Measurements from ENCODE around the gene PRKACG.

PRKACG gene

GRCh38 chr9:69023650-69024049 is 9.7 kb upstream of the PRKACG start:
- TF ChIP-seq POLR2AphosphoS5 (IDR thresholded peaks at IDR 0.05; ENCODE audit: low read depth, low read length) = no peak
- TF ChIP-seq FOXP2 (optimal IDR thresholded peaks at IDR 0.05; ENCODE audit: borderline replicate concordance, extremely low read depth, extremely low read length, insufficient read depth) = no peak
- no peak for TF ChIP-seq TAF1 (IDR thresholded peaks at IDR 0.05; ENCODE audit: borderline replicate concordance, insufficient read depth, low read length)
- TF ChIP-seq REST (IDR thresholded peaks at IDR 0.05; ENCODE audit: insufficient read depth in 1 of 2, low read depth in 2 of 2, low read length in 2 of 2) = no peak
- no peak for TF ChIP-seq SIN3A (IDR thresholded peaks at IDR 0.05; ENCODE audit: borderline replicate concordance, insufficient read depth, low read length)

DNA sequence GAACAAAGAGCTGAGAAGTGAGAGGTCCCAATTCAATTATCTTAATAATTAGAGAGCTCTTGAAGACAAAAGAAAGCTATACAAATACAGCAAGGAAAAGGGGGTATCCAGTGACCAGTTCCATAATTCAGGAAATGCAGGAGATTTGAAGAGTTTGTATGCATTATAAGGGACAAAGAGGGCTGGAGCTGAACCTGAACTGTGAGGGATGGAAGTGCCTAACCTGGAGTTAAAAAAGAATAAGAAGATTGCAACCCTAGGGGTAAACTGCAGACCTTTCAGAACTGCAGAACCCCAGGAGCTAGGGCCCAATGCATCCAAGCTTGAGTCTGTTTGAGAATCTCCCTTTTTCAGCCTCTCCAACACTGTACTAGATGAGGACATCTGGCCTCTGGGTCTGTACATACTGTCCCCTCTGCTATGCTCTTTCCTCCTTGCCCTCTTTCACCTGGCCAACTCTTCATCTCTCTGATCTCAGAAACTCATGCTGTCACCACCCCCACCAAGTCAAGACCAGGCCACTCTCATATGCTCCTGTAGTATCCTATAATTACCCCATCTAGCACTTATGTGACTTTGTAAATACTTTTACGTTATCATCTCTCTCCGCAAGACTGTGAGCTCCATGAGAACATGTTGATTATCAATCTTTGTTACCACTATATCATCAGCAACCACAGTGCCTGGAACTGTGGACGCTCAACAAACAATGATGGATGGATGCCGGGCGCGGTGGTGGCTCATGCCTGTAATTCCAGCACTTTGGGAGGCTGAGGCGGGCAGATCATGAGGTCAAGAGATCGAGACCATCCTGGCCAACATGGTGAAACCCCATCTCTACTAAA is 6.6 kb upstream of the PRKACG start:
- TF ChIP-seq POLR2AphosphoS5 (IDR thresholded peaks at IDR 0.05; ENCODE audit: low read depth, low read length) (no peak), TAF1 (IDR thresholded peaks at IDR 0.05; ENCODE audit: borderline replicate concordance, insufficient read depth, low read length) (no peak), FOXP2 (optimal IDR thresholded peaks at IDR 0.05; ENCODE audit: borderline replicate concordance, extremely low read depth, extremely low read length, insufficient read depth) (no peak), SIN3A (IDR thresholded peaks at IDR 0.05; ENCODE audit: borderline replicate concordance, insufficient read depth, low read length) (no peak), REST (IDR thresholded peaks at IDR 0.05; ENCODE audit: insufficient read depth in 1 of 2, low read depth in 2 of 2, low read length in 2 of 2) (no peak)

DNA sequence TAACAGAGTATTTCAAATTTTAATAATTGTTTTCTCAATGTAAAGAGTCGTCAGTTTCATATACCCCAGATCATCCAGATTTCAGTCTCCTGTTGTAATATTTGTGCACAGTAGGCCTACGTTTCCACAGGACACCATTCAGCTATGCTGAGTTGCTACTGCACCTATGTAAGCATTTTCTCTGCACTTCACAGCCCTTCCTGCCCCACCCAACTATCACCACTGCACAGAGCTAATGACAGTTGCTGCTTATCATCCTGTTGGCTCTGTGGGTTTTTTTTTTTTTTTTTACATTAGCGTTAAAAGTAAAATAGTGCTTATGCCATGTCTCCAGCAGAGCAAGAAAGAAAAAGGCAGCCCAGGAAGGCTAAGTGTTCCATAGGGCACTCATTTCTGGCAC is 5.9 kb upstream of the PRKACG start:
- TF ChIP-seq TAF1 (IDR thresholded peaks at IDR 0.05; ENCODE audit: borderline replicate concordance, insufficient read depth, low read length) (no peak), POLR2AphosphoS5 (IDR thresholded peaks at IDR 0.05; ENCODE audit: low read depth, low read length) (no peak)

- TF ChIP-seq FOXP2 (optimal IDR thresholded peaks at IDR 0.05; ENCODE audit: borderline replicate concordance, extremely low read depth, extremely low read length, insufficient read depth) = no peak
- TF ChIP-seq REST (IDR thresholded peaks at IDR 0.05; ENCODE audit: insufficient read depth in 1 of 2, low read depth in 2 of 2, low read length in 2 of 2) = no peak
These were observed 4.8 kb upstream of the PRKACG start for GRCh38 chr9:69018737-69019136.

DNA sequence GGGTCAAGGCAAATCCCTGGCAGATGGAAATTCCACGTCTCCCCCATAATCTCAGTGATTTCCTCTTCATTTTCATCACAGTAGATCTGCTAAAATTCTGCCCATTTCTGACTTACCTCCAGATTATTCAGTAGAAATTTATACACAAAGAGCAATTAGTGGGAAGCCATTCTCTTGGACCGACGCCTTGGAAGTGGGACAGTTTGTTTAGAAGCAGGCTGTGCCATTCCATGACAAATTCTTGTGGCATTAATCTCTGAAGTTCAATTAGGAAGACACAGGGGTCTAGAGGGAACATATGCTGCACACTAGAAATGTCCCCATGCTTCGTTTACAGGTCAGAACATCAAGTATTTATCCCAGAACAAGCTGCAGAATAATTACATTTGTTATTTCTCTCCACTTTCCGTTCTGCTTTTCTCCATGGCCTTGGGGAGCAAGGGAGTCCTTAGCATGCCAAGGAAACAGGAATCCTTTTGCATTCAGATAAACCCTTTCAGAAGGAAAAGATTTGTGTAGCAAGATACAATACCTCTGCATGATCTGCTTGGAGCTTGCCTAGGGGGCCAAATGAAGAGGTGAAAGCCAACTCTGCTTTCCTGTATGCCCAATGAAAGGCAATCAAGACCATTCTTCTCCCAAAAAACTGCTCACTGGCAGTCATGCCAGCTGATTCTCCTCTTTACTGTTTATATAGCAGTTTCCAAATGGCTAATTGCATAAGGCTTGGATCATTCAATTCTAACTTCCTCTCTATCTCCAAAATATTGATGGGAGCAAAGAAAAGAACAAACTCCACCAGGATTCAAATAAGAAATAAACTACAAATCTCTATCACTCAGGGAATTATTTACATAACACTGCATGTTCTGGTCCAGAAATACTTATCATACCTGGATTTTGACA is 2.5 kb upstream of the PRKACG start:
- TF ChIP-seq FOXP2 (optimal IDR thresholded peaks at IDR 0.05; ENCODE audit: borderline replicate concordance, extremely low read depth, extremely low read length, insufficient read depth) = no peak
- TF ChIP-seq TAF1 (IDR thresholded peaks at IDR 0.05; ENCODE audit: borderline replicate concordance, insufficient read depth, low read length) = no peak
- TF ChIP-seq REST (IDR thresholded peaks at IDR 0.05; ENCODE audit: insufficient read depth in 1 of 2, low read depth in 2 of 2, low read length in 2 of 2) = no peak
- TF ChIP-seq SIN3A (IDR thresholded peaks at IDR 0.05; ENCODE audit: borderline replicate concordance, insufficient read depth, low read length) = no peak
- no peak for TF ChIP-seq POLR2AphosphoS5 (IDR thresholded peaks at IDR 0.05; ENCODE audit: low read depth, low read length)
